ENCODE measurements around the gene MRGPRX1.
"Not testable (repeated sequence)": the region's sequence is repeated elsewhere in the genome, so short reads cannot be mapped to it uniquely, and the experiment has no call there.

MRGPRX1 gene

DNA sequence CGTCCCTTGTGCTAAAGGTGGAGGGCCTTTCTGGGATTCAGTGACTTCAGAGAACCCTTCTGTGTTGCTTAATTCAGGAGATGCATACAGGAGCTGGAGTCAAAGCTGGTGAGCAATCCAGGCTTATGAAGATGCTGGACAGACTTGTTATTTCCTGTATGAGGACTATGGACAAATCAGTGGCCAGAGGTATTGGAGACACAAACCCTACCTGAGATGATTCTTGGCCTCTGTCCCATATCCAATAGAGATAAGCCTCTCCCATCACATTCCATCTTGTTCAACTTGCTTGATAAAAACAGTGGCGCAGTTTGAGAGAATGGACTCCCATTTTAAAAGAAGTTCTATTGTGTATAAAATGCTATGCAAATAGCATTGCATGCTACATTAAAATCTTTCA is at the start of gene MRGPRX1:
Gene MRGPRX1 (minus strand): TSS at position 101 of the 400 bp plus-strand sequence. CDS start 4,630 bp downstream, outside the sequence.
- no peak for DNase-seq

DNA sequence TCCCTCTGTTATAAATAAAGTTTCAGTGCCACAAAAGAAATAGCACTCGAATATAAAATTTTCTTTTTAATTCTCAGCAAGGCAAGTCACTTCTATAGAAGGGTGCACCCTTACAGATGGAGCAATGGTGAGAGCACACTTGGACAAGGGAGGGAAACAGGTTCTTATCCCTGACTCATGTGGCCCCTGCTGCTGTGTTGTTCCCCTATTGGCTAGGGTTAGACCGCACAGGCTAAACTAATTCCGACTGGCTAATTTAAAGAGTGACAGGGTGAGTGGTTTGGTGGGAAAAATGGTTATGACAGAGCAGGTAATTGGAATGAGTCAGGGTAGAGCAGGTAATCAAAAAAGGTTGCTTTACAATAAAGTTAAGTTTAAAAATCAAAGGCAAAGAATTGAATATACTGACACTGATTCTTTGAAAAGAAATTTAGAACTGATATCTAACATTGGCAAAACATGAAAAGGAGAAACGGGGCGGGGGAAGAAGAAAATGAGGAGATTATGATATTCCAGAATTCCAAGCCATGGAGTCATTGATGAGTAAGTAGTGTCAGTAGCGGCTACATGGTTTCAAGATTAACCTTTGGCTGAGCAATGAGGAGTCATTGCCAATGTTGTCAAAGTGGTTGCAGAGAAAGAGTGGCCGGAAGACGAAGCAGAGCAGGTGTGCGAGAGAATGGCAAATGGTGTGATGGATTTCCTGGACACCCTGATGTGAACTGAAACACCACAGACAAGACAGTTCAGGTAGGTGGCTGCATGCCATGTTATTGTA is 48.4 kb upstream of the MRGPRX1 start:
- DNase-seq, result no peak

DNA sequence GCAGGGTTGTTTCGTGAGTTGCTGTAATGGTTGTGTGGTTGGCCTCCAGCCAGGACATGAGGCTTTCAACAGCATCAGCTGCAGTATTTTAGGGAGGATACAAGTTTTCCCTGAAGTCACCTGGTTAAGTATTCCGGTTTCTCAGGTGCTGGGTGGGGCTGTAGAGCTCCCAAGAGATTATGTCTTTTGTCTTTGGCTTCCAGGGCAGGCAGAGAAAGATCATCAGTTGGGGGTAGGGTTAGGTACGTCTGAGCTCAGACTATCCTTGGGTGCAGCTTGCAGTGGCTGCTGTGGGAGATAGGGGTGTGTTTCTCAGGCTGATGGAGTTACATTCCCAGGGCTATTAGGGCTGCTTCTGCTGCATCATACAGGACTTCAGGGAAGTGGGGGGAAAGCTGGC is 47.5 kb upstream of the MRGPRX1 start:
- DNase-seq, result no peak

DNA sequence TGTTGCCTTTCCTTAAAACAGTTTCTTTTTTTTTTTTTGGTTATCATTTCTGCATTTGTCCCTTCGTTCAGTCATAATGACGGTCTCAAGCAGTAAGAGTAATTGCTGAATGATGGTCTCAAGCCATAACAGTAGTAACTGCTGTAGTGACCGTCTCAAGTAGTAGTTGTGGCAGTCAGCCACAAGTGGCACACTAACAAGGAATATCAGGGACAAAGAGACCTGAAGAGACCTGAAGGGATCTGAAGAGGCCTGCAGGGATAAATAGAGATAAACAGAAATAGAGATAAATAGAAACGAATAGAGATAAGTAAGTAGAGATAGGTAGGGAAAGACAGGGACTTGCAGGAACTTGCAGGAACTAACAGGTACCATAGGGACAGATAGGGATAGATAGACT is 42.7 kb upstream of the MRGPRX1 start:
- no peak for DNase-seq

DNA sequence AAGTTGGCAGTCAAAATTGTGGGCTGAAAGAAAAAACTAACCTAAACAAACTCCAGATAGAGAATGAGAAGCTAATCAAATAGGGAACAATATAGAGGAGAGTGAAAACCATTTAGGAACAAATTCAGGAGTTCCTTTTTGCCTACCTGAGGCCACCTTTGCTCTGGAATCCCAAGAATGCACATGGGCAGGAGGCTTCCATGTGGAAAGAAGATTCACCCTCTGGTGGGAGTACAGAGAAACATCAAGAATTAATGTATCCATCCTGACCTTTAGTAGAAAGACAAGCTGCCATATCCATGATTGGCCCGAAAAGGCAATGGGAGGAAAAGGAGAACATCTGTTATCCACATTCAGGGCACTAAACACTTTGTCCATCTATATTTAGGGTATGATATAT is 35.0 kb upstream of the MRGPRX1 start:
- DNase-seq, result no peak

DNA sequence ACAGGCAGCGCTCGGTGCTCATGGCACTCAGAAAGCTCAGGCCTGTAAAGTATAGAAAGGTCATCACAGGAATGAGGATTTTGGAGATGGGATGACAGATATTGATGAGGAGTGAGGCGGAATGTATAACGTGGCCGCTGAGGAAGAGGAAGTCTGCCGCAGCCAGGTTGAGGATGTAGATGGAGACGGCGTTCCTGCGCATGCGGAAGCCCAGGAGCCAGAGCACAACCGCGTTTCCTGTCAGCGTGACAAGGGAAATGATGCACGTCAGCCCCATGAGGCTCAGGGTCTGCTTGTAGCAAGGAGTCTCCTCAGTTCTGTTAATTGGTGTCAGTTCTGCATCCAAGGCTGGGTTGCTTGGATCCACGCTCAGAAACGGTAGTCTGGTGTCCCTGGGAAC is 33.1 kb upstream of the MRGPRX1 start:
- no peak for DNase-seq

DNA sequence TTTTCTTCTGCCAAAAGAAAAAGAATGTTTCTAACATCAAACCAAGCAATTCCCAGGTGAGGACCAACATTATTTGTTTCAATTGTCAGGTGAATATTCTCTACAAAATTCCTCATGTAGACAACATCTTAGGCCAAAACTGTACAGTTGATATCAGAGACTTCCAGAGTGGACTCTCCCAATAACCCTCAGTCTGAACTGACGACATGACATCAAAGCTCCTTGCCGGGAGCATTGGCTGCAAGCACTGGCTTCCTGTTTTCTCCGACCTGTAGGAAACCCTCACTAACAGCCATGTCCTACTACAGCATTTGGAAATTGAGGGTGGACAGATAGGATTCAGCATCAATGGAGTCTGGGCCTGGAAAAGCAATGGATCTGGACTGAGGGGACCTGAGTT is 30.5 kb upstream of the MRGPRX1 start:
- no peak for DNase-seq

DNA sequence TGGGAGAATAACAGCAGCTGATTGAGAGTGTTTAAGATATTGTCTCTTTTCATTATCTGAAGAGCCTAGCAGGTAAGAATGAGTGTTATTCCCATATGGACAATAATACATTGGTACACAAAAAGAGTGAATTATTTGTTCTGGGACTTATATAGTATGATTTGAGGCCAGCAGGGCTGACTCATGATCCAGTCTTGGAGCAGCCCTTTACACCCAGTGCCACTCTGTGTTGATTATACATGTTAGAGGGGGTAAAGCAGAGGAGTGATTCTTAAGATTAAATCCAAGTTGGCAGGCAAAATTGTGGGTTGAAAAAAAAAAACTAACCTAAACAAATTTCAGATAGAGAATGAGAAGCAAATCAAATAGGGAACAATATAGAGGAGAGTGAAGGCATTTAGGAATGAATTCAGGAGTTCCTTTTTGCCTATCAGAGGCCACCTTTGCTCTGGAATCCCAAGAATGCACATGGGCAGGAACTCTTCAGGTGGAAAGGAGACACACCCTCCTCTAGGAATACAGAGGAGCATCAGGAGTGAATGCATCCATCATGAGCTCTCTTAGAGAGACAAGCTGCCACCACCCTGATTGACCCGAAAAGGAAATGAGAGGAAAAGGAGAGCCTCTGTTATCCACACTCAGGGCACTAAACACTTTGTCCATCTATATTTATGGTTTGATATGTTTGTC is 19.2 kb upstream of the MRGPRX1 start:
- no peak for DNase-seq

DNA sequence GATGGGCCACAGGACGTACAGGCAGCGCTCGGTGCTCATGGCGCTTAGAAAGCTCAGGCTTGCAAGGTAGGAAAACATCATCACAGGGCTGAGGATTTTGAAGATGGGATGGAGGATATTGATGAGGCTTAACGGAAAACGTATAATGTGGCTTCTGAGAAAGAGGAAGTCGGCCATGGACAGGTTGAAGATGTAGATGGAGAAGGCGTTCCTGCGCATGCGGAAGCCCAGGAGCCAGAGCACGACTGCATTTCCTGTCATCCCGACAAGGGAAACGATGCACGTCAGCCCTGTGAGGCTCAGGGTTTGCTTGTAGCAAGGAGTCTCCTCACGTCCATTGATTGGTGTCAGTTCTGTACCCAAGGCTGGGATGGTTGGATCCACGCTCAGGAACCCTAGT is 17.4 kb upstream of the MRGPRX1 start:
- DNase-seq, result no peak

DNA sequence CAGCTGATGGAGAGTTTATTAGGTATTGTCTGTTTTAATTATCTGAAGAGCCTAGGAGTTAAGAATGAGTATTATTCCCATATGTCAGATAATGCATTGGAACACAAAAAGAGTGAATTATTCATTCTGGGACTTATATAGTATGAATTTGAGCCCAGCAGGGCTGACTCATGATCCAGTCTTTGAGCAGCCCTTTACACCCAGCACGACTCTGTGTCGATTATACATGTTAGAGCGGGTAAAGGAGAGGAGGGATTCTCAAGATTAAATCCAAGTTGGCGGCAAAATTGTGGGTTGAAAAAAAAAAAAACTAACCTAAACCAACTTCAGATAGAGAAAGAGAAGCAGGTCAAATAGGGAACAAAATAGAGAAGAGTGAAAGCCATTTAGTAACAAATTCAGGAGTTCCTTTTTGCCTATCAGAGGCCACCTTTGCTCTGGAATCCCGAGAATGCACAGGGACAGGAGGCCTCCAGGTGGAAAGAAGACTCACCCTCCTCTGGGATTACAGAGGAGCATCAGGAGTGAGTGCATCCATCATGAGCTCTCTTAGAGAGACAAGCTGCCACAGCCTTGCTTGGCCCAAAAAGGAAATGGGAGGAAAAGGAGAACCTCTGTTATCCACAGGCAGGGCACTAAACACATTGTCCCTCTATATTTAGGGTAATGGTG is 3.1 kb downstream of the MRGPRX1 start:
- DNase-seq, result no peak

DNA sequence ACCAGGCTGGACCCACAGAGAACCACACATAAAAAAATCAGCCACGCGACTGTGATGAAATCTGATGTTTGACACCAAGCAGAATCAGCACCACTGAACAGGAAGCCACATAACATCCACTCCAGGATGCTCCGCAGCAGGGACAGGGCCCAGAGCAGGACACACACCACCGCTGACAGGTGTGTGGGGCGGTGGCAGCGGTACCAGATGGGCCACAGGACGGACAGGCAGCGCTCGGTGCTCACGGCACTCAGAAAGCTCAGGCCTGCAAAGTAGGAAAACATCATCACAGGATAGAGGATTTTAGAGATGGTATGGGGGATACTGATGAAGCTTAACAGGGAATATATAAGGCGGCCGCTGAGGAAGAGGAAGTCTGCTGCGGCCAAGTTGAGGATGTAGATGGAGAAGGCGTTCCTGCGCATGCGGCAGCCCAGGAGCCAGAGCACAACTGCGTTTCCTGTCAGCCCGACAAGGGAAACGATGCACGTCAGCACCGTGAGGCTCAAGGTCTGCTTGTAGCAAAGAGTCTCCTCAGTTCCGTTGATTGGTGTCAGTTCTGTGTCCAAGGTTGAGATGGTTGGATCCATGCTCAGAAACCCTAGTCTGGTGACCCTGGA is 4.9 kb downstream of the MRGPRX1 start:
- no peak for DNase-seq

DNA sequence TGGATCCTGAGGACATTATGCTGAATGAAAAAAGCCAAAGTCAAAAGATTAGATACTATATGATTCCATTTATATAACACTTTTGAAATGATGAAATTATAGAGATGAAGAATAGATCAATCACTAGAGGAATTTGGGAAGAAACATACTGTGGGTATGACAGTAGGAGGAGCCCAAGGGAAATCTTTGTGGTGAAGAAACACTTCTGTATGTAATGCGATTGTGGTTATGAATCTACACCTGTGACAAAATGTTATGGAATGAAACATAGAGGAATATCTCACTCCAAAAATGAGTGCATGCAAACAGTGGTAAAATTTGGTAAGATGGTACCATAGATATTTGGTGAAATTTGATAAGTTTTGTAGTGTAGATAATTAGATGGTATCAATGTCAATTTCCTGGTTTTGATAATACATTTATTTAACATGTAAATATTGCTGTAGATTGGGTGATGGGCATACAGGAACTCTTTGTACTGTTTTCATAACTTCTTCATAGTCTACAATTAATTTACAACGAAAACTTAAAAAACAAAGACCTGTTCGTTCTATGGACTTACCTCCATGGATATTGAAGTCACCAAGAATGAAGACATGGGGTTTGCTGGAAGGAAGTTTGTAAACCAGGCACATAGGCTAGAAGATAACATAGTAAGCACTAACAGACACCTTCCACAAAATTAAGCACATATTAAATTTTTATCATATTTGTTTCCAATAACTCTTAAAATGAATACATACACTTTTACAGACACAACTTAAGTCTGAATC is 11.5 kb downstream of the MRGPRX1 start:
- no peak for DNase-seq

DNA sequence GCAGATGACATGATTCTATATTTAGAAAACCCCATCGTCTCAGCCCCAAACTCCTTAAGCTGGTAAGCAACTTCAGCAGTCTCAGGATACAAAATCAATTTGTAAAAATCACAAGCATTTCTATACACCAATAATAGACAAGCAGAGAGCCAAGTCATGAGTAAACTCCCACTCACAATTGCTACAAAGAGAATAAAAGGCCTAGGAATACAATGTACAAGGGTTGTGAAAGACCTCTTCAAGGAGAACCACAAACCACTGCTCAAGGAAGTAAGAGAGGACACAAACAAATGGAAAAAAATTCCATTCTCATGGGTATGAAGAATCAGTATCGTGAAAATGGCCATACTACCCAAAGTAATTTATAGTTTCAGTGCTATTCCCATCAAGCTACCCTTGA is 13.8 kb downstream of the MRGPRX1 start:
- DNase-seq, result not testable (repeated sequence)

DNA sequence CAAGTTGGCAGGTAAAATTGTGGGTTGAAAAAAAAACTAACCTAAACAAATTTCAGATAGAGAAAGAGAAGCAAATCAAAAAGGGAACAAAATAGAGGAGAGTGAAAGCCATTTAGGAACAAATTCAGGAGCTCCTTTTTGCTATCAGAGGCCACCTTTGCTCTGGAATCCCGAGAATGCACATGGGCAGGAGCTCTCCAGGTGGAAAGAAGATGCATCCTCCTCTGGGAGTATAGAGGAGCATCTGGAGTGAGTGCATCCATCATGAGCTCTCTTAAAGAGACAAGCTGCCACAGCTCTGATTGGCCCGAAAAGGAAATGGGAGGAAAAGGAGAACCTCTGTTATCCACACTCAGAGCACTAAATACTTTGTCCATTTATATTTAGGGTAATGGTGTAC is 26.3 kb downstream of the MRGPRX1 start:
- DNase-seq, result no peak

DNA sequence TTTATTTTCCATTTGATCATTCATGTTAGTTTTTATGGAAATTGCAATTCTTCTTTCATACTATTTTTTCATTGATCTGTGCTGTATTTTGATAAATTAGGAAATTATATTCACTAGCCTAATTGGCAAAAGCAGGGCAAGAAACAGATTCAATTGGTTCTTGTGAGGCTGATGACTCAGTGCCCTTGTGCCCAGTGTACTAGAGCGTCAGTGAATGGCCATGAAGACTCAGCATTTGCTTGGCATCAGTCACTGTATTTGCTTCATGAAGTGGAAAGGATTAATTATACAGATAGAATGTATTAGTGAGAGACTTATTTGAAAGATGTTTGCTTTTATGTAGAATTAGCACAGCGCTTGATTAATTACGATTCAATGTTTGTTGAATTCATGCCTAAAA is 31.8 kb downstream of the MRGPRX1 start:
- no peak for DNase-seq

DNA sequence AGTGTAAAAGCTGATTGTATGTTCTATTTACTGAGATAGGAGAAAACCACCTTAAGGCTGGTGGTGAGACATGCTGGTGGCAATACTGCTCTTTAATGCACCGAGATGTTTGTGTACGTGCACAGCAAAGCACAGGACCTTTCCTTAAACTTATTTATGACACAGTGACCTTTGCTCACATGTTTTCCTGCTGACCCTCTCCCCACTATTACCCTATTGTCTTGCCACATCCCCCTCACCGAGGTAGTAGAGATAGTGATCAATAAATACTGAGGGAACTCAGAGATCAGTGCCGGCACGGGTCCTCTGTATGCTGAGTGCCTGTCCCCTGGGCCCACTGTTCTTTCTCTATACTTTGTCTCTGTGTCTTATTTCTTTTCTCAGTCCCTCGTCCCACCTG is 38.6 kb downstream of the MRGPRX1 start:
- DNase-seq, result not testable (repeated sequence)

DNA sequence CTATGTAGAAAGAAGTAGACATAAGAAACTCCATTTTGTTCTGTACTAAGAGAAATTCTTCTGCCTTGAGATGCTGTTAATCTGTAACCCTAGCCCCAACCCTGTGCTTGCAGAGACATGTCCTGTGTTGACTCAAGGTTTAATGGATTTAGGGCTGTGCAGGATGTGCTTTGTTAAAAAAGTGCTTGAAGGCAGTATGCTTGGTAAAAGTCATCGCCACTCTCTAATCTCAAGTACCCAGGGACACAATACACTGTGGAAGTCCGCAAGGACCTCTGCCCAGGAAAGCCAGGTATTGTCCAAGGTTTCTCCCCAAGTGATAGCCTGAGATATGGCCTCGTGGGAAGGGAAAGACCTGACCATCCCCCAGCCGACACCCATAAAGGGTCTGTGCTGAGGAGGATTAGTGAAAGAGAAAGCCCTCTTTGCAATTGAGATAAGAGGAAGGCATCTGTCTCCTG is 39.0 kb downstream of the MRGPRX1 start:
- not testable (repeated sequence) for DNase-seq

DNA sequence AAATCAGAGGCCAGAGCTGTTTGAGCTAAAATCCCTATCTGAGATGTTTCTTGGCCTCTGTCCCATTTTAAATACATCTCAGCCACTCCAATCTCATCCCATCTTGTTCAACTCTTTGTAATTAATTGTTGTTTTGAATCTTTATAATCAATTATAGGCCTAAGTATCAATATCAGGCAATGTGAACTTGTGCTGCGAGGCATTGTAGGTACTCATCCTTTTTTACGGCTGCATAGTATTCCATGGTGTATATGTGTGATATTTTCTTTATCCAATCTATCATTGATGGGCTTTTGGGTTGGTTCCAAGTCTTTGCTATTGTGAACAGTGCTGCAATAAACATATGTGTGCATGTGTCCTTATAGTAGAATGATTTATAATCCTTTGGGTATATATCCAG is 47.5 kb downstream of the MRGPRX1 start:
- DNase-seq, result not testable (repeated sequence)

DNA sequence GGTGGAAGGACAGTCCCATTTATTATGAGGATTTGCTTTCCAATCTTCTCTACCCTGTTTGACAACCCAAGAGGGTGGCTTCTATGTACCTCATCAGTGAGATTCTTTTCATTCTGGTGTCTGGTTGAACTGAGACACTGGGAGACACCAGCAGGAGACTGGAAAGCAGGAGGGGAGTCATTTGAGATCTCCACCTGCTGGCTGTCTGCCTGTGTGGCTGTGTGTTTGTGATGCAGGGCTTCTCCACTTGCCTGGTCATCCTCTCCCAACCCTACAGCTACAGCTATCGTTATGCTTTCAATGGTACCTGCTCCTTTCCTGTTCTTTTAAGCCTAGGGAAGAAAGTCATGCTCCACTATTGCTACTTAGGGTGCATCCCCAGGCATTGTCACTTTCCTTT is 48.6 kb downstream of the MRGPRX1 start:
- DNase-seq, result no peak
